ENCODE data around the gene GINS2.

The GINS2 gene

DNA sequence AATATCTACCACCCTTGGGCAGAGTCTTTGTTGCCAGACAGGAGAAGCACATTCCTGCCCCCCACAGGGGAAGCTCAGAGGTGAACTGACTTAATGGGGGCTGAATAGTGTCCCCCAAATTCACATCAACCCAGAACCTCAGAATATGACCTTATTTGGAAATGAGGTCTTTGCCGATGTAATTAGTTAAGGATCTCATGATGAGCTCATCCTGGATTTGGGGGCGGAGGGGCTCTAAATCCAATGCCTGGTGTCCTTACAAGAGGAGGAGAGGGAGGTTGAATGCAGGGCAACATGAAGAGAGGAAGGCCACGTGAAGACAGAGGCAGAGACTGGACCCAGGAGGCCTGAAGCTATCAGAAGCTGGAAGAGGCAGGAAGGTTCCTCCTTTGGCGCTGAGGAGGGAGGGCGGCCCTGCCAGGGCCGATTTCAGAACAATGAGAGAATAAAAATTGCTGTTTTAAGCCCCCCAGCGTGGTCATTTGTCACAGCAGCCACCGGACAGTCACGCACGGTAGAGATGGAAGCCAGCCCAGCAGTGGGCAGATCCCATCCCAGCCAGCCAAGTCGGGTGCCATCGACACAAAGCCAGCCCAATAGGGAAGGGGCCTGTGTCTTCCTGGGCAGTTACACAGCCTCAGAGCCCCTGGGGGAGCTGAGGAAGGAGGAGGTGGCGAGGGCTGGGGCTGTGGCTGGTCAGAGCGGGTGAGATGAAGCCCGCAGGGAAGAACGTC lies 40.9 kb upstream of the GINS2 start:
- H3K27me3 ChIP-seq (ENCODE audit: control insufficient read depth in 2 of 2, insufficient read depth in 2 of 2, low read length in 2 of 2) = peaks cover 0 to 4% of the 10 kb centered on the region in 2 donors
- H3K27ac ChIP-seq (ENCODE audit: low read depth in 2 of 2, low read length in 2 of 2) = no peak overlapping the region
- H3K9ac ChIP-seq (ENCODE audit: low read depth in 1 of 2, low read length in 2 of 2) = no peak overlapping the region
- H3K4me1 ChIP-seq (ENCODE audit: control insufficient read depth in 2 of 2, insufficient read depth in 2 of 2, low read length in 2 of 2) = no peaks in the 10 kb centered on the region
- peaks cover 0 to 2% of the 10 kb centered on the region in 2 donors for H3K36me3 ChIP-seq (ENCODE audit: control insufficient read depth in 2 of 2, insufficient read depth in 2 of 2, low read length in 2 of 2)
- no peaks in the 10 kb centered on the region for H3K9me3 ChIP-seq (ENCODE audit: control insufficient read depth in 2 of 2, low read length in 2 of 2)
- no peak overlapping the region for H3K4me3 ChIP-seq (ENCODE audit: low read length in 2 of 2)

DNA sequence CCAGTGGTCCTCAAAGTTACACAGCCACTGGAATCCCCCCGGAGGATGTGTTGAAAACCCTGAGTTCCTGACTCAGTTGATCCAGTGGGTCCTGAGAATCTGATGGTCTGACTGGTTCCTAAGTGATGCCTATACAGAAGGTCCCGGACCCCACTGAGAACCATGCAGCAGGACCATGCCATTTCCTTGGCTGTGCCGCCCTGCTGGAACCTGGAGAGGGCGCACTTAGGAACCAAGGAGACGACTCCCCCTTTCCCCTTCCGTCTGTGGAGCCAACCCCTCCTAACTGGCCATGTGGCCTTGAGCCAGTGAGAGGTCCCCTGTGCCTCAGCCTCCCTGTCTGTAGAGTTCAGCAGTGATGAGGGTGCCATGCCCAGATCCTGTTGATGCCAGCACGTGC lies 40.1 kb upstream of the GINS2 start:
- Histone ChIP-seq H3K27ac (ENCODE audit: low read depth in 2 of 2, low read length in 2 of 2) (no peak overlapping the region), H3K27me3 (ENCODE audit: control insufficient read depth in 2 of 2, insufficient read depth in 2 of 2, low read length in 2 of 2) (peaks cover 0 to 4% of the 10 kb centered on the region in 2 donors), H3K4me3 (ENCODE audit: low read length in 2 of 2) (no peak overlapping the region), H3K36me3 (ENCODE audit: control insufficient read depth in 2 of 2, insufficient read depth in 2 of 2, low read length in 2 of 2) (peaks cover 0 to 2% of the 10 kb centered on the region in 2 donors), H3K9me3 (ENCODE audit: control insufficient read depth in 2 of 2, low read length in 2 of 2) (no peaks in the 10 kb centered on the region), H3K9ac (ENCODE audit: low read depth in 1 of 2, low read length in 2 of 2) (no peak overlapping the region), H3K4me1 (ENCODE audit: control insufficient read depth in 2 of 2, insufficient read depth in 2 of 2, low read length in 2 of 2) (no peaks in the 10 kb centered on the region)

DNA sequence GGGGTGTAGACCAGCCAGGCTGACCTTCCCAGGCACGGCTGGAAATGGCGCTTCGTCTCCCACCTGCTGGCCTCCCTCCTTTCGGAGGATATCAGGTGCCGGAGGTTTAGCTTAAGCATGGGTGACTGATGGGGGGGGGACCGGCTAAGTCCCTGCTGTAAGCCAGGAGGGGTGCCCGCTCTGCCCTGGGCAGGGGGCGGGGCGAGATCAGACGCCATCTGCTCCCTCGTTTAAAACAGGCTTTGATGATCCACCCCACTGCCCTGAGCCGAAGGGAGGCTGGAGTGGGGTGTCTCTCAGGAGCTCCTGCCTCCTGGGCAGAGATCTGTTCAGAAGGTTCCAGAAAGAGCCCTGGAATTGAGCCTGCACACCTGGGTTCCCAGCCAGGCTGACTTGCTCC lies 36.2 kb upstream of the GINS2 start:
- Histone ChIP-seq H3K4me3 (ENCODE audit: low read length in 2 of 2) (no peak overlapping the region), H3K27me3 (ENCODE audit: control insufficient read depth in 2 of 2, insufficient read depth in 2 of 2, low read length in 2 of 2) (peaks cover 0 to 4% of the 10 kb centered on the region in 2 donors), H3K4me1 (ENCODE audit: control insufficient read depth in 2 of 2, insufficient read depth in 2 of 2, low read length in 2 of 2) (no peaks in the 10 kb centered on the region), H3K27ac (ENCODE audit: low read depth in 2 of 2, low read length in 2 of 2) (no peak overlapping the region), H3K9me3 (ENCODE audit: control insufficient read depth in 2 of 2, low read length in 2 of 2) (no peaks in the 10 kb centered on the region), H3K9ac (ENCODE audit: low read depth in 1 of 2, low read length in 2 of 2) (no peak overlapping the region), H3K36me3 (ENCODE audit: control insufficient read depth in 2 of 2, insufficient read depth in 2 of 2, low read length in 2 of 2) (peaks cover 0 to 2% of the 10 kb centered on the region in 2 donors)

DNA sequence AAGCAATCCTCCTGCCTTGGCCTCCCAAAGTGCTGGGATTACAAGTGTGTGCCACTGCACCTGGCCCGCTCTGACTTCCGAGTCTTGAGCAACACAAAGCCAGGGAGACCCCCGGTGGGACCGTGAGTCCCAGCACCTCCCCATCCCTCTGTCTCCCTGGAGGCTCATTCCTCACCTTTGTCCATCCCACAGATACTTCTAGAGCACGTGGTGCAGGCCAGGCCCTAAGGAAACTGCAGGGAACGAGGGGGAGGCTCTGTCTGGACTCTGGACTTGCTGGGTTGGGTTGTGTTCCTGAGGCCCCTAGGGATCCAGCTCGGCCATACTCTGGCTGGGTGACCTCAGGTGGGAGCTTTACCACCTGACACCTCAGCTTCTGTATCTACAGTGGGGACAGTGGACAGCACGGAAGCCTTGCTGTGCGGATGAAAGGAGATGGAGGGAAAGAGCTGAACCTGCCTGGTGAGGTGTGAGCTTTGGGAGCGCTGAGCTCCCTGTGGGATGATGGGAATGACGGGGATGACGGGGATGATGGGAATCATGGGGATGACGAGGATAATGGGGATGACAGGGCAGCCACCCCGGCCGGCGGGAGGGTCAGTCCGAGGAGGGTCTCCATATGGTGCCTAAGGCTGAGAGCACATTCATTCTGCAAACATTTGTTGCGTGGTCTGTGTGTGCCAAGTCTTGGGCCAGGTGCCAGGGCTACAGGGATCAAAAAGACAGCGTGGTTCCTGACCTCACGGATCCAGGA lies 35.5 kb upstream of the GINS2 start:
- peaks cover 0 to 2% of the 10 kb centered on the region in 2 donors for H3K36me3 ChIP-seq (ENCODE audit: control insufficient read depth in 2 of 2, insufficient read depth in 2 of 2, low read length in 2 of 2)
- H3K4me3 ChIP-seq (ENCODE audit: low read length in 2 of 2) = no peak overlapping the region
- H3K4me1 ChIP-seq (ENCODE audit: control insufficient read depth in 2 of 2, insufficient read depth in 2 of 2, low read length in 2 of 2) = peaks cover 0 to 3% of the 10 kb centered on the region in 2 donors
- no peak overlapping the region for H3K27ac ChIP-seq (ENCODE audit: low read depth in 2 of 2, low read length in 2 of 2)
- H3K9me3 ChIP-seq (ENCODE audit: control insufficient read depth in 2 of 2, low read length in 2 of 2) = no peaks in the 10 kb centered on the region
- H3K27me3 ChIP-seq (ENCODE audit: control insufficient read depth in 2 of 2, insufficient read depth in 2 of 2, low read length in 2 of 2) = peaks cover 0 to 4% of the 10 kb centered on the region in 2 donors
- no peak overlapping the region for H3K9ac ChIP-seq (ENCODE audit: low read depth in 1 of 2, low read length in 2 of 2)

DNA sequence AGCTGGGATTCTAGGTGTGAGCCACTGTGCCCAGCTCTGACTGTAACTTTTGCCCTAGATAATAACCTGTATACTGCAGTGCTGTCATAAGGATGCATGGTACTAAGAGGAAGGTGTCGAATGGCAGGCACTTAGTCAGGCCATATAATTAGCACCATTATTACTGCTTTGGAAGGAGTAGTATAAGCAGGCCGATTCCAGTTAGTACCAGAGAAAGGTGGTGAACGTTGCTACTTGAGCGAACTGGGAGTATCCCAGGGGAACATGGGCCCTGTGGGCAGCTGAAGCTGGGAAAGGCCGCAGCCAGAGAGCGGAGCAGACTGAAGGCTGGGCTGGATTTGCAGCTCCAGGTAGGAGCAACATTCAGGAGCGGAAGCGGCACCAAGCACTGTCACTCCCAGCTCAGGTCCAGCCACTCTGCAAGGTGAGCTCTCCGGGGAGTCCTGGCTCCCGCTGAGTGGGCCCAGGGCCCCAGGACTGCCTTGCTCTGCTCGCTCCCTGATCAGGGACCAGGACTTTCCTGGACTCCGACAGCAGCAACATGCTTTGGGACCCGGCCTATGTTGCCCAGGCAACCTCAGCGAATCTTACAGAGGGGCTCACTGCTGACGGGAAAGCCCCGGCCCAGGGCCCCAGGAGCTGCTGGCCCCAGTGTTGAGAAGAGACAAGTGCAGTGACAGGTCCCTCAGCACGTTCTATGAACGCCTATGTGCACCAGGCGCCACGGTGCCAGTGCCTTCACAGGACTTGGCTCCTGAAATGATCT lies 33.6 kb upstream of the GINS2 start:
- no peak overlapping the region for H3K4me3 ChIP-seq (ENCODE audit: low read length in 2 of 2)
- peaks cover 0 to 10% of the 10 kb centered on the region in 2 donors for H3K4me1 ChIP-seq (ENCODE audit: control insufficient read depth in 2 of 2, insufficient read depth in 2 of 2, low read length in 2 of 2)
- peaks cover 0 to 4% of the 10 kb centered on the region in 2 donors for H3K27me3 ChIP-seq (ENCODE audit: control insufficient read depth in 2 of 2, insufficient read depth in 2 of 2, low read length in 2 of 2)
- H3K27ac ChIP-seq (ENCODE audit: low read depth in 2 of 2, low read length in 2 of 2) = no peak overlapping the region
- peaks cover 0 to 2% of the 10 kb centered on the region in 2 donors for H3K36me3 ChIP-seq (ENCODE audit: control insufficient read depth in 2 of 2, insufficient read depth in 2 of 2, low read length in 2 of 2)
- H3K9me3 ChIP-seq (ENCODE audit: control insufficient read depth in 2 of 2, low read length in 2 of 2) = no peaks in the 10 kb centered on the region
- H3K9ac ChIP-seq (ENCODE audit: low read depth in 1 of 2, low read length in 2 of 2) = no peak overlapping the region

DNA sequence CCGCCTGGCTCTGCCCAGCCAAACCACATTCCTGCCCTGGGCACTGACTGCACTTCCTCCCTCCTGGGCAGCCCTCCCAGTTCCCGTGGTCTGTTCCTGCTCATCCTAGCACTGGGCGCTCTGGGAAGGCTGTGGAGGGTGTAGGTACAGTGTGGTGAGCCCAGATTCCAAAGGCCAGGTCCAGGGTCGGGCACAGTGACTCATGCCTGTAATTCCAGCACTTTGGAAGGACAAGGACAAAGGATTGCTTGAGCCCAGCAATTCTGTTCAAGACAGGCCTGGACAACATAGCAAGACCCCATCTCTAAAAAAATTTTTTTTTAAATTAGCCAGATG lies 31.5 kb upstream of the GINS2 start:
- peaks cover 3 to 10% of the 10 kb centered on the region in 2 donors for H3K4me1 ChIP-seq (ENCODE audit: control insufficient read depth in 2 of 2, insufficient read depth in 2 of 2, low read length in 2 of 2)
- no peaks in the 10 kb centered on the region for H3K36me3 ChIP-seq (ENCODE audit: control insufficient read depth in 2 of 2, insufficient read depth in 2 of 2, low read length in 2 of 2)
- no peak overlapping the region for H3K9ac ChIP-seq (ENCODE audit: low read depth in 1 of 2, low read length in 2 of 2)
- no peaks in the 10 kb centered on the region for H3K9me3 ChIP-seq (ENCODE audit: control insufficient read depth in 2 of 2, low read length in 2 of 2)
- H3K27ac ChIP-seq (ENCODE audit: low read depth in 2 of 2, low read length in 2 of 2) = no peak overlapping the region
- H3K27me3 ChIP-seq (ENCODE audit: control insufficient read depth in 2 of 2, insufficient read depth in 2 of 2, low read length in 2 of 2) = no peaks in the 10 kb centered on the region
- H3K4me3 ChIP-seq (ENCODE audit: low read length in 2 of 2) = no peak overlapping the region

DNA sequence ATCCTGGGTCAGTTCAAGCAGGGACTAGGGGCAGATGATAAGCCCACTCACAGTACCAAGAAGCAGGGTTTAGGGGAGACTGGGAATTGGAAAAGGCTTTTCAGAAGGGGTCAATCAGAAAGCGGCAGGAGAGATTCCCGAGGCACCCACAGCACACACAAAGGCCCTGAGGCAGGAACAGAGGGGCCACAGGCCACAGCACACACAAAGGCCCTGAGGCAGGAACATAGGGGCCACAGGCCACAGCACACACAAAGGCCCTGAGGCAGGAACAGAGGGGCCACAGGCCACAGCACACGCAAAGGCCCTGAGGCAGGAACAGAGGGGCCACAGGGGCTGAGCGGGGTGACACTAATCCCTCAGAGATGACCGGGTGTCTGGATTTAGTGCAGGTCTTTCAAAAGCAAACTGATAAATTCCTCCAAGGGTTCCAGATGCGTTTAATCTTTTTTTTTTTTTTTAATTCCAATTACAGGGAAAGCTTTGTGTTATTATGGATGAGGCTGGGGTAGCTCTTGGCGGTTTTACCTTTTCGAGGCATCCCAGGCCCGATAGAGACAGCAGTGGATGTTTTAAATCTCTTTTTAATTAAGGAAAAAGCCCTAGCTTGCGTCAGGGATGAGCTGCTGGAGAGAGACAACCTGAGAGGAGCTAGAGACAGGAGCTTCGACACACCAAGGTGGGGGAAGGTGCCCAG lies 31.0 kb upstream of the GINS2 start:
- no peak overlapping the region for H3K27ac ChIP-seq (ENCODE audit: low read depth in 2 of 2, low read length in 2 of 2)
- H3K4me1 ChIP-seq (ENCODE audit: control insufficient read depth in 2 of 2, insufficient read depth in 2 of 2, low read length in 2 of 2) = peaks cover 3 to 10% of the 10 kb centered on the region in 2 donors
- no peak overlapping the region for H3K4me3 ChIP-seq (ENCODE audit: low read length in 2 of 2)
- no peak overlapping the region for H3K9ac ChIP-seq (ENCODE audit: low read depth in 1 of 2, low read length in 2 of 2)
- H3K36me3 ChIP-seq (ENCODE audit: control insufficient read depth in 2 of 2, insufficient read depth in 2 of 2, low read length in 2 of 2) = no peaks in the 10 kb centered on the region
- no peaks in the 10 kb centered on the region for H3K27me3 ChIP-seq (ENCODE audit: control insufficient read depth in 2 of 2, insufficient read depth in 2 of 2, low read length in 2 of 2)
- H3K9me3 ChIP-seq (ENCODE audit: control insufficient read depth in 2 of 2, low read length in 2 of 2) = no peaks in the 10 kb centered on the region

DNA sequence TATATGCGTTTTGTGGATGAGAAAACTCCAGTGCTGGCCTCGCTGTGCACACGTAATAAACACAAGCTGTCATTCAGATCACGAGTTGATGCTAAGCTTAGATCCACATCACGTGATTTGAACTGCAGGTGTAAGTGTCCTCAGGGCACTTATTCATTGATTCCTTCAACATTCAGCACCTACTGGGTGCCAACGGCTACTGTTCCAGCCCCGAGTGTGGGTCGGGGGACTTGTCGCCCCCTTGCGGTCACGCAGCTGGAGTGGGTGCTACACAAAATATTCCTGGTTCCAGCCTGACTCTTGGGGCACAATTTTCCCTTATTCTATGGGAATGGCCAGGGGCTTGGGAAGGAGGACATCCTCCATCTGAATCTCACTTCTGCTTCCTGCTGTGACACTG lies 29.9 kb upstream of the GINS2 start:
- Histone ChIP-seq H3K9ac (ENCODE audit: low read depth in 1 of 2, low read length in 2 of 2) (no peak overlapping the region), H3K4me3 (ENCODE audit: low read length in 2 of 2) (no peak overlapping the region), H3K27me3 (ENCODE audit: control insufficient read depth in 2 of 2, insufficient read depth in 2 of 2, low read length in 2 of 2) (no peaks in the 10 kb centered on the region), H3K9me3 (ENCODE audit: control insufficient read depth in 2 of 2, low read length in 2 of 2) (no peaks in the 10 kb centered on the region), H3K36me3 (ENCODE audit: control insufficient read depth in 2 of 2, insufficient read depth in 2 of 2, low read length in 2 of 2) (no peaks in the 10 kb centered on the region), H3K4me1 (ENCODE audit: control insufficient read depth in 2 of 2, insufficient read depth in 2 of 2, low read length in 2 of 2) (peaks cover 3 to 10% of the 10 kb centered on the region in 2 donors), H3K27ac (ENCODE audit: low read depth in 2 of 2, low read length in 2 of 2) (no peak overlapping the region)

DNA sequence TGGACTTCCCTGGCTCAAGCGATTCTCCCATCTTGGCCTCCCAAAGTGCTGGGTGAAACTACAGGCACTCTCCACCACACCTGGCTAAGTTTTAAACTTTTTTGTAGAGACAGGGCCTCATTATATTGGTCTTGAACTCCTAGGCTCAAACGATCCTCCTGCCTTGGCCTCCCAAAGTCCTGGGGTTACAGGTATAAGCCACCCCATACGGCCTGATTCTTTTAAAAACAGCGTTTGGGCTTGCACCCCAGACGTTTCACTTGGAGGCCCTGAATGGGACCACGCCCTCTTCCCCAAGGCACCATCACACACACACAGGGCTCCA lies 29.4 kb upstream of the GINS2 start:
- Histone ChIP-seq H3K9ac (ENCODE audit: low read depth in 1 of 2, low read length in 2 of 2) (no peak overlapping the region), H3K4me1 (ENCODE audit: control insufficient read depth in 2 of 2, insufficient read depth in 2 of 2, low read length in 2 of 2) (peaks cover 3 to 10% of the 10 kb centered on the region in 2 donors), H3K36me3 (ENCODE audit: control insufficient read depth in 2 of 2, insufficient read depth in 2 of 2, low read length in 2 of 2) (no peaks in the 10 kb centered on the region), H3K9me3 (ENCODE audit: control insufficient read depth in 2 of 2, low read length in 2 of 2) (no peaks in the 10 kb centered on the region), H3K4me3 (ENCODE audit: low read length in 2 of 2) (no peak overlapping the region), H3K27ac (ENCODE audit: low read depth in 2 of 2, low read length in 2 of 2) (no peak overlapping the region), H3K27me3 (ENCODE audit: control insufficient read depth in 2 of 2, insufficient read depth in 2 of 2, low read length in 2 of 2) (no peaks in the 10 kb centered on the region)
